ENCODE data around the gene ZNF429. TPM values are rescaled to one million over a fixed set of nuclear protein-coding genes. Genes with fewer than 3 reads are reported as not detected.

ZNF429 gene
- total RNA-seq, 1 donor from 2014 or later = 19.3 TPM

- Histone ChIP-seq H3K36me3 (no peaks in the 10 kb centered on the region), H3K4me1 (peaks cover 3% of the 10 kb centered on the region), H3K27me3 (ENCODE audit: low read depth) (no peaks in the 10 kb centered on the region), H3K27ac (peak overlapping the region; percentile 86), H3K4me3 (peak overlapping the region; percentile 57), H3K9me3 (no peaks in the 10 kb centered on the region)
- intact Hi-C loops (cut with DNase I) = no loop called here
- no peak for ATAC-seq
- no peak for DNase-seq
- TF ChIP-seq CTCF (IDR thresholded peaks at IDR 0.05) = no peak
These were observed 98.2 kb downstream of the ZNF429 start for GRCh38 chr19:21603431-21604231.

DNA sequence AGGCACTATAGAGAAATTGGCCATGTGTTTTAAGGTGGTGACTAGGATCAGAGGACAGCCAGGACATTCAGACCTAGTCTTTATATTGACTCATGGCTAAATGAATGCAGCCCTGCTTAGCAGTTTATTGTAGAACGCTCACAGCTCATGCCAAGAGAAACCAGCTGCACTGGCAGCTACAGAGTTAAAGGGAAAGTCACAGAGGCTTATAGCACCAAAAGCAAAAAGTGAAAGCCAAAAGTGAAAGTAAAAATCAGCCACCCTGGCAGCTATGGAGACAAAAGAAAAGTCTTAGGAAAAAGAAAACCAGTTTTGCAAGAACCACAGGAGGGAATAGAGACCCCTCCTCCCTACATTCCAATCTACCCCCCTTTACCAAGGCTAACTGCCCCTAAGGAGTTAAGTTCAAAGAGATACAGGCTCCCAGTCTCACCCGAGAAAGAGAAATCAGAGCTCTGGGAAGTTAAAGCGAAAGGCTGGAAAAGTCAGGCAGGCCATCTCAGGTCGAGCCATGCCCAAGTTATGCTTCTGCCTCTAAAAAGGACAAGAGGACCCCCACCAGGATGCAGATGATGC lies 99.0 kb downstream of the ZNF429 start:
- H3K9me3 ChIP-seq = no peaks in the 10 kb centered on the region
- peak; percentile 39 to 75 for ATAC-seq
- intact Hi-C loops (cut with DNase I) = no loop called here
- peak overlapping the region; percentile 86 for H3K27ac ChIP-seq
- no peaks in the 10 kb centered on the region for H3K36me3 ChIP-seq
- peaks cover 3% of the 10 kb centered on the region for H3K4me1 ChIP-seq
- no peak for TF ChIP-seq CTCF (IDR thresholded peaks at IDR 0.05)
- H3K27me3 ChIP-seq (ENCODE audit: low read depth) = no peaks in the 10 kb centered on the region
- H3K4me3 ChIP-seq = peak overlapping the region; percentile 57
- DNase-seq = no peak

Other genes with a start within 250 kb of the ZNF429 start
- gene ZNF708, start 176.2 kb upstream of the ZNF429 start, total RNA-seq = 17.0 TPM
- 5.7 TPM for gene ZNF738, start 146.6 kb upstream of the ZNF429 start, total RNA-seq
- 37.1 TPM for gene ZNF493, start 108.5 kb upstream of the ZNF429 start, total RNA-seq

All from lower lobe of right lung (tissue), 2 donors.